DND-41 (cell line): Measurements from ENCODE around the gene TRIM3.

Source experiments
- ATAC-seq: fragments of 200-7000 bp; cut with Tn5 transposase; 3 replicates; pipeline ENCODE4 v1.9.1; 2021; ENCODE audit warnings: low read depth; ENCODE audit not compliant: insufficient read depth
- DNase-seq: peaks from one replicate; pipeline ENCODE4 v3.0.0-alpha.2; 2020
- H2AFZ ChIP-seq: 2 replicates; pipeline ENCODE4 v1.6.0; 2012; ENCODE audit warnings: low read depth, low read length
- H3K27ac ChIP-seq: 2 replicates; pipeline ENCODE4 v1.5.1; 2012; ENCODE audit warnings: low read length, inconsistent platforms
- H3K27me3 ChIP-seq: fragments of 200-600 bp; sonication (generic); 2 replicates; pipeline ENCODE4 v1.6.0; 2012; ENCODE audit warnings: low read length, mild to moderate bottlenecking, inconsistent platforms; ENCODE audit not compliant: insufficient read depth, poor library complexity
- H3K36me3 ChIP-seq: 2 replicates; pipeline ENCODE4 v1.5.1; 2012; ENCODE audit warnings: low read length, inconsistent platforms; ENCODE audit not compliant: insufficient read depth
- H3K4me1 ChIP-seq: 2 replicates; pipeline ENCODE4 v1.5.1; 2012; ENCODE audit warnings: mild to moderate bottlenecking, low read length; ENCODE audit not compliant: insufficient read depth
- H3K4me2 ChIP-seq: 2 replicates; pipeline ENCODE4 v1.6.0; 2012; ENCODE audit warnings: mild to moderate bottlenecking, moderate library complexity, low read length, inconsistent platforms; ENCODE audit not compliant: insufficient read depth
- H3K4me3 ChIP-seq, 2 experiments: fragments of 200-600 bp in 1 of 2; shearing (Covaris generic) in 1 of 2; 2 replicates each; pipeline ENCODE4 v1.5.1; 2012 to 2016; ENCODE audit warnings: inconsistent platforms in 2 of 2, low read length in 2 of 2, mild to moderate bottlenecking in 2 of 2, low read depth in 1 of 2, moderate library complexity in 1 of 2
- H3K79me2 ChIP-seq: 2 replicates; pipeline ENCODE4 v1.6.0; 2012; ENCODE audit warnings: low read length, inconsistent platforms; ENCODE audit not compliant: insufficient read depth
- H3K9ac ChIP-seq: 2 replicates; pipeline ENCODE4 v1.6.0; 2012; ENCODE audit warnings: low read depth, mild to moderate bottlenecking, inconsistent platforms, low read length, moderate library complexity
- H3K9me3 ChIP-seq: 2 replicates; pipeline ENCODE4 v1.5.1; 2012; ENCODE audit warnings: low read length, moderate library complexity, mild to moderate bottlenecking, inconsistent platforms; ENCODE audit not compliant: insufficient read depth, severe bottlenecking
- H4K20me1 ChIP-seq: 2 replicates; pipeline ENCODE4 v1.6.0; 2012; ENCODE audit warnings: low read length; ENCODE audit not compliant: insufficient read depth
- EZH2 ChIP-seq: IDR thresholded peaks from 3 replicates; pipeline ENCODE4 v1.6.1; 2012; ENCODE audit warnings: borderline replicate concordance, low read depth, mild to moderate bottlenecking, moderate library complexity, low read length, inconsistent platforms; ENCODE audit not compliant: severe bottlenecking
- TF ChIP-seq, protein P1 (sequence below): IDR thresholded peaks from 2 replicates; pipeline ENCODE4 v1.5.1; 2012; ENCODE audit warnings: borderline replicate concordance, low read length, moderate library complexity, mild to moderate bottlenecking; ENCODE audit not compliant: poor library complexity, severe bottlenecking; ENCODE audit errors: extremely low read depth

The TRIM3 gene

DNA sequence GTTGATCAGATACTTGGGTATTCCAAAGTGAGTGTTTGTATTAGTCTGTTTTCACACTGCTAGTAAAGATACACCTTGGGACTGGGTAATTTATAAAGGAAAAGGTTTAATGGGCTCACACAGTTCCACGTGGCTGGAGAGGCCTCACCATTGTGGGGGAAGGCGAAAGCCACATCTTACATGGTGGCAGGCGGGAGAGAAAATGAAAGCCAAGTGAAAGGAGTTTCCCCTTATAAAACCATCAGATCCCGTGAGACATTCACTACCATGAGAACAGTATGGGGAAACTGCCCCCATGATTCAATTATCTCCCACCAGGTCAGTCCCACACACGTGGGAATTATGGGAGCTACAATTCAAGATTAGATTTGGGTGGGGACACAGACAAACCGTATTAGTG, 14.6 kb upstream of the TRIM3 start:
- TF ChIP-seq EZH2, result no peak
- TF ChIP-seq, protein P1, sequence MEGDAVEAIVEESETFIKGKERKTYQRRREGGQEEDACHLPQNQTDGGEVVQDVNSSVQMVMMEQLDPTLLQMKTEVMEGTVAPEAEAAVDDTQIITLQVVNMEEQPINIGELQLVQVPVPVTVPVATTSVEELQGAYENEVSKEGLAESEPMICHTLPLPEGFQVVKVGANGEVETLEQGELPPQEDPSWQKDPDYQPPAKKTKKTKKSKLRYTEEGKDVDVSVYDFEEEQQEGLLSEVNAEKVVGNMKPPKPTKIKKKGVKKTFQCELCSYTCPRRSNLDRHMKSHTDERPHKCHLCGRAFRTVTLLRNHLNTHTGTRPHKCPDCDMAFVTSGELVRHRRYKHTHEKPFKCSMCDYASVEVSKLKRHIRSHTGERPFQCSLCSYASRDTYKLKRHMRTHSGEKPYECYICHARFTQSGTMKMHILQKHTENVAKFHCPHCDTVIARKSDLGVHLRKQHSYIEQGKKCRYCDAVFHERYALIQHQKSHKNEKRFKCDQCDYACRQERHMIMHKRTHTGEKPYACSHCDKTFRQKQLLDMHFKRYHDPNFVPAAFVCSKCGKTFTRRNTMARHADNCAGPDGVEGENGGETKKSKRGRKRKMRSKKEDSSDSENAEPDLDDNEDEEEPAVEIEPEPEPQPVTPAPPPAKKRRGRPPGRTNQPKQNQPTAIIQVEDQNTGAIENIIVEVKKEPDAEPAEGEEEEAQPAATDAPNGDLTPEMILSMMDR, result no peak
- Histone ChIP-seq H3K4me1 (no peaks in the 10 kb centered on the region; the same call in 1 of the 2 replicates), H2AFZ (no peak overlapping the region), H3K4me2 (no peak overlapping the region), H3K27me3 (no peaks in the 10 kb centered on the region), H3K9ac (no peak overlapping the region), H3K4me3 (no peak overlapping the region), H3K27ac (no peak overlapping the region), H4K20me1 (peaks cover 3% of the 10 kb centered on the region; the same call in 1 of the 2 replicates), H3K36me3 (peaks cover 60% of the 10 kb centered on the region), H3K9me3 (no peaks in the 10 kb centered on the region), H3K79me2 (peaks cover 6% of the 10 kb centered on the region)
- ATAC-seq (no peak), DNase-seq (no peak)

DNA sequence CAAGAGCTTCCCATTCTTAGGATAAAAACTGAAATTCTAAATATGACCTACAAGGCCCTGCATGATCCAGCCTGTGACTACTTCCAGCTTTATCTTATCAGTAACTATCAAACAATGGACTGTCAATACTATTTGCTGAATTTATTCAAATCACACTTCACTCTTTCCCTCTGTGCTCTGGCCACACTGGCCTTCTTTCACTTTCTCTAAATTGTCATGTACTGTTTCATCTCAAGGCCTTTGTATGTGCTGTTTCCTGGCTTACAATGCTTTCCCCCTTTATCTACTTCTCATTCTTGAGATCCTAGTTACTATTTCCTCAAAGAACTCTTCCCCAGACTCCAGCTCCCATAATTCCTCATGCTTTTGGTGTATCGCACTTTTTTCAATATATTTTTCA, 13.2 kb upstream of the TRIM3 start:
- Histone ChIP-seq H3K27ac (no peak overlapping the region), H3K79me2 (peaks cover 20% of the 10 kb centered on the region), H3K4me3 (no peak overlapping the region), H3K27me3 (no peaks in the 10 kb centered on the region), H3K4me1 (peaks cover 13% of the 10 kb centered on the region), H2AFZ (no peak overlapping the region), H3K4me2 (no peak overlapping the region), H3K36me3 (peaks cover 68% of the 10 kb centered on the region), H3K9me3 (no peaks in the 10 kb centered on the region), H4K20me1 (peaks cover 6% of the 10 kb centered on the region), H3K9ac (no peak overlapping the region)
- TF ChIP-seq EZH2, result no peak
- TF ChIP-seq, protein P1, result no peak
- DNase-seq, result no peak
- ATAC-seq, result no peak

DNA sequence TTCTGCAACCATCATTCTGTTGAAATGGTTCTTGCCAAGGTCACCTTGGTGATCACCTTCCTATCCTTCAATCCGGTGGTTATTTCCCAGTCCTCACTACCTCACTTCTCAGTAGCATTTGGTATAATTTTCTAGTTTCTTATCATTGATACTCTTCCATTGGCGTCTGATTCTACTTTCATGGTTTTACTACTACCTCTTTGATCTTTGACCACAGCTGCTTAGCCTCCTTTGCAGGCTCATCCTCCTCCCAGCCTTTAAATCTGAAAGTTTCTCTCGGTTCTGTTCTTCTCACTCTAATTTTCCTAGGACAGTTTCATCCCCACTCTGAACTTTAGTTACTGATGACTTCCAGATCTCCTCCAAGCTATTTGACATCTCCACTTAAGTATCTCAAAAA, 12.5 kb upstream of the TRIM3 start:
- Histone ChIP-seq H3K27me3 (no peaks in the 10 kb centered on the region), H3K9ac (no peak overlapping the region), H3K4me3 (no peak overlapping the region), H4K20me1 (peaks cover 10% of the 10 kb centered on the region), H2AFZ (no peak overlapping the region), H3K4me2 (no peak overlapping the region), H3K9me3 (no peaks in the 10 kb centered on the region), H3K36me3 (peaks cover 67% of the 10 kb centered on the region), H3K4me1 (peaks cover 16% of the 10 kb centered on the region), H3K79me2 (peaks cover 27% of the 10 kb centered on the region), H3K27ac (no peak overlapping the region)
- TF ChIP-seq, protein P1, result no peak
- no peak for TF ChIP-seq EZH2
- no peak for DNase-seq
- ATAC-seq, result no peak

DNA sequence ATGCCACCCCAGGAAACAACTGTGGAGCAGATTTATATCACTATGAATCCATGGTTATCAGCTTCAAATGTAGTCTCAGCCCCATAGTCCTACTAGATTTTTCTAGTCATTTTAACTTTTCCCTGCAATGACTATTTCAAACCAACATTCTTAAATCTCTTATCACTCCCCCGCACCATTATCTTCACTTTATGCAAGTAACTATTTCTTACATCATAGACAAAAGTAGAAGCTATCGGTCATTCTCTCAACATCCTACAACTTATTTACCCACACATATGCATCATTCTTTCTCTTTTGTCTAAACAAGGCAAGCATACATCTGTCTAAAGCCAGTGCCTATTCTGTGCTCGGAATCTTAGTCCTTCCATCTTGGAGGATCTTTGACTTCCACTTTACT, 11.9 kb upstream of the TRIM3 start:
- no peak overlapping the region for H2AFZ ChIP-seq
- ATAC-seq (no peak), DNase-seq (no peak)
- TF ChIP-seq, protein P1, result no peak
- no peak for TF ChIP-seq EZH2
- H3K27ac ChIP-seq, result no peak overlapping the region
- H3K9me3 ChIP-seq, result no peaks in the 10 kb centered on the region
- no peak overlapping the region for H3K4me3 ChIP-seq
- peaks cover 32% of the 10 kb centered on the region for H3K79me2 ChIP-seq
- peaks cover 67% of the 10 kb centered on the region for H3K36me3 ChIP-seq
- no peaks in the 10 kb centered on the region for H3K27me3 ChIP-seq
- H3K9ac ChIP-seq, result no peak overlapping the region
- H4K20me1 ChIP-seq, result peaks cover 10% of the 10 kb centered on the region
- no peak overlapping the region for H3K4me2 ChIP-seq
- H3K4me1 ChIP-seq, result peaks cover 17% of the 10 kb centered on the region
